ENCODE measurements around the gene CAPN14. TPM values are rescaled to one million over a fixed set of nuclear protein-coding genes. Genes with fewer than 3 reads are reported as not detected.

The CAPN14 gene
- total RNA-seq (2022; extraction: Qiagen RNA extraction), result 0.02 to 0.05 TPM (median 0.02 TPM) in 5 replicates

GRCh38 chr2:31217465-31218200 lies at the start of gene CAPN14:
Gene CAPN14 (minus strand): TSS chr2:31217515. CDS start chr2:31205447, 12,068 bp downstream.

GRCh38 chr2:31233741-31234682 lies 16.7 kb upstream of the CAPN14 start, which contains the start of gene EHD3:
Gene EHD3 (plus strand): TSS chr2:31234152. CDS start chr2:31234622, 470 bp downstream.

GRCh38 chr2:31138037-31138962 lies 79.0 kb downstream of the CAPN14 start, which contains the start of gene GALNT14:
Gene GALNT14 (minus strand): TSS chr2:31138440. CDS start chr2:31138086, 354 bp downstream.

Other genes with a start within 250 kb of the CAPN14 start
- gene GALNT14, start 79.1 kb downstream of the CAPN14 start, total RNA-seq (2022; extraction: Qiagen RNA extraction), result 43.9 to 46.3 TPM (median 45.4 TPM) in 5 replicates
- 6.3 to 8.0 TPM (median 7.4 TPM) in 5 replicates for gene EHD3, start 16.6 kb upstream of the CAPN14 start, total RNA-seq (2022; extraction: Qiagen RNA extraction)
- 0.99 to 1.4 TPM (median 1.0 TPM) in 5 replicates for gene XDH, start 197.2 kb upstream of the CAPN14 start, total RNA-seq (2022; extraction: Qiagen RNA extraction)